Measurements from ENCODE around the gene PLEKHM2. TPM values are rescaled to one million over a fixed set of nuclear protein-coding genes. Genes with fewer than 3 reads are reported as not detected.

Gene PLEKHM2
- polyA plus RNA-seq, 1 donor, result 26.6 TPM

DNA sequence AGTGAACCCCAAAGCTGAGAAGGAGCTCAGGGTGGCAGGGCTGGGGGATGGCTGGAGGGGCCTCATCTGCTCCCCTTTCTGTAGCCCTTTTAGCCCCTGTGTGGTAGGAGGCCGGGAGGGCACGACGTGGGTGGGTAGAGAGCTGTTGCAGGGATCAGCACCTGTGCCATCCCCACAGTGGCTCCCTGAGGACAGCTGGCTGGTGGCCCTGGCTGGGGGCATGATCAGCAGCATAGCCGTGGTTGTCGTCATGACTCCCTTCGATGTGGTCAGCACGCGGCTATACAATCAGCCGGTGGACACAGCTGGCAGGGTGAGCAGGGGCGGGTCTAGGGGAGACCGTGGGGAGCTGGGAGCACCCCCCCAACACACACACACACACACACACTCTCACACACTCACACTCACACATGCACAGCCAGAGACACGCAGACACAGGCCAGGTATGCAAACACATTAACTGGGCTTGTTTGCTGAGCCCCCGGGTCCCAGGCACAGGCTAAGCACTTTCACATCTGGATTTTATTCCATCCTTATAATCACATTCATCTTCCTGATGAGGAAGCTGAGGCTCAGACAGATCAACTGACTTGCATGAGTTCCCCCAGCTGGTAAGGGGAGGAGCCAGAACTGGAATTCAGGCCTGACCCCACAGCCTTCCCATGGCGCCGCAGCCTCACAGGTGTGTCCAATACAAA, 54.4 kb downstream of the PLEKHM2 start:
- peaks cover 21% of the 10 kb centered on the region for H3K36me3 ChIP-seq (ENCODE audit: control insufficient read depth, insufficient read depth, low read length)
- no peak overlapping the region for H3K27ac ChIP-seq (ENCODE audit: low read length)
- H3K9me3 ChIP-seq (ENCODE audit: control insufficient read depth, low read depth, low read length), result peaks cover 7% of the 10 kb centered on the region
- no peak overlapping the region for H3K4me3 ChIP-seq (ENCODE audit: low read length)
- peaks cover 58% of the 10 kb centered on the region for H3K4me1 ChIP-seq (ENCODE audit: control insufficient read depth, insufficient read depth, low read length)
- no peaks in the 10 kb centered on the region for H3K27me3 ChIP-seq (ENCODE audit: control insufficient read depth, insufficient read depth, low read length)
- no peak for DNase-seq
- WGBS (ENCODE audit: insufficient coverage, low lambda C conversion rate), result no CpG with 5 or more reads among the region's 15 CpGs

DNA sequence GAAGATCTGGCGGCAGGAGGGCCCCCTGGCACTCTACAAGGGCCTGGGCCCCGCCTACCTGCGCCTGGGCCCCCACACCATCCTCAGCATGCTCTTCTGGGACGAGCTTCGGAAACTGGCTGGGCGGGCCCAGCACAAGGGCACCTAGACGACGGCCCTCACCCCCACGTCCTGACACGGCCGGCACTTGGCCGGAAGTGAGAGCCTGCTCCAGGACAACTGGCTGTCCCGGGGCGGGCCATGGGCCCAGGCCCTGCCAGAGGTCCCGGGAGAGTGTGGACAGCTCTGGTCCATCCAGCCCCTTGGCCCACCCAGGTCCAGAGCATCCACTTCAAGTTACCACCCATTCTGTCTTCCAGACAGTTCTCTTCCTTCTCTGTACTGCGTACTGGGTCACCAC, 55.1 kb downstream of the PLEKHM2 start:
- peaks cover 3% of the 10 kb centered on the region for H3K9me3 ChIP-seq (ENCODE audit: control insufficient read depth, low read depth, low read length)
- WGBS (ENCODE audit: insufficient coverage, low lambda C conversion rate), result no CpG with 5 or more reads among the region's 16 CpGs
- no peaks in the 10 kb centered on the region for H3K27me3 ChIP-seq (ENCODE audit: control insufficient read depth, insufficient read depth, low read length)
- no peak overlapping the region for H3K27ac ChIP-seq (ENCODE audit: low read length)
- peaks cover 58% of the 10 kb centered on the region for H3K4me1 ChIP-seq (ENCODE audit: control insufficient read depth, insufficient read depth, low read length)
- no peak for DNase-seq
- no peak overlapping the region for H3K4me3 ChIP-seq (ENCODE audit: low read length)
- H3K36me3 ChIP-seq (ENCODE audit: control insufficient read depth, insufficient read depth, low read length), result peaks cover 14% of the 10 kb centered on the region

DNA sequence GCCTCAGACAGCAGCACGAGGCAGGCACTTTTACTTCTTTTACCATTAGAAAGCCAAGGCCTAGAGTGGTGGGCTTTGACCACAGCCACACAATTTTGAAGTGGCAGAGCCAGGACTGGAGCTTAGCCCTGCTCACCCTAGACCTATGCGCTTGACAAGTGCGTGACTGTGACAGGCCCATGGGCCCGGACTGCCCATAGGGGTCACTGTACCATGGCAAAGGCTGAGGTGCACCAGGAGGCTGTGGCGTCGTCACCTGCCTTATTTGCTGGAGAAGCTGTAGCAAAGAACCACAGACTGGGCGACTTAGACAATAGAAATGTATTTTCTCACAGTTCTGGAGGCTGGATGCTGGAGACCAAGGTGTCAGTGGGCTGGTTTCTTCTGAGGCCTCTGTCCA, 55.6 kb downstream of the PLEKHM2 start:
- Histone ChIP-seq H3K27me3 (ENCODE audit: control insufficient read depth, insufficient read depth, low read length) (no peaks in the 10 kb centered on the region), H3K4me1 (ENCODE audit: control insufficient read depth, insufficient read depth, low read length) (peaks cover 56% of the 10 kb centered on the region), H3K4me3 (ENCODE audit: low read length) (no peak overlapping the region), H3K36me3 (ENCODE audit: control insufficient read depth, insufficient read depth, low read length) (peaks cover 10% of the 10 kb centered on the region), H3K27ac (ENCODE audit: low read length) (no peak overlapping the region), H3K9me3 (ENCODE audit: control insufficient read depth, low read depth, low read length) (peaks cover 3% of the 10 kb centered on the region)
- WGBS (ENCODE audit: insufficient coverage, low lambda C conversion rate), result 100% methylated on average over 1 of the region's 7 CpGs
- DNase-seq, result no peak

DNA sequence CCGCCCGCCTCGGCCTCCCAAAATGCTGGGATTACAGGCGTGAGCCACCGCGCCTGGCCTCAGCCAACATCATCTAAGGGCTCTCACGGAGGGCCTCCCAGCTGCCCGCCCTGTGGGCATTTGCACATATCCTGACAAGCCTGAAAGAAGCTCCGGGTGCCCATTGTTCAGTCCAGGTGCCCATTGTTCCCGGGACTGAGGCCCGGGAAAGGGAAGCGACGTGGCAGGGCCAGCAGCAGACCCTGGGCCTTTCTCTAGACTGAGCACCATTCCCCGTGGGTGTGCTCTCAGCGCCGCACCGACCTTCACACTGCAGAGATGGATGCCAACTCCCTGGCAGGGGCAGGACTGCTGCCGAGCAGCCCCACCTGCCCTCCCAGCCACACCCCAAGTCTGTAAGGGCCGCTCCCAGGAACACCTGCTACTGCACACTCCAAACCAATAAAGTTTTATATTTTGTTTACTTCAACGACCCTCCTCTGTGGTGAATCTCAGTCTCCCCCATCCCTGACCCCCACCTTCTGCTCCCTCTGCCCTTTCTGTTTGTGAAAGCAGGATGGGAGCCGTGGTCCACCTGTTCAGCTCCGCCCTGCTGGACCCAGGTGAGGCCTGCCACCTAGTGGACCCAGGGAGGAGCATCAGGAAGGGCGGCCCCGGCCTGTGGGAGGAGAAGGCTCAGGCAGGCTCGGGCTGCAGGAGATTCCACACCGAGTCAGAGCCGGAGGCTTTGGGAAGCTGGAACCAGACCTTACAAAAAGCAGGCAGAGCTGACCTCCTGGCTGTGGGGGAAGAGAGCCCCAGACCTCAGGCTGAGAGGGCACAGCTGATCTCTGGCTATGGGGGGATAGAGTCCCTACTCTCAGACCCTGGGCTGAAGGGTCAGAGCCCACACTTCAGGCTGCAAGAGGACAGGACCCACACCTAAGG, 57.1 kb downstream of the PLEKHM2 start:
- DNase-seq, result peak; percentile 88 to 89
- WGBS (ENCODE audit: insufficient coverage, low lambda C conversion rate), result no CpG with 5 or more reads among the region's 27 CpGs
- peaks cover 7% of the 10 kb centered on the region for H3K36me3 ChIP-seq (ENCODE audit: control insufficient read depth, insufficient read depth, low read length)
- H3K27me3 ChIP-seq (ENCODE audit: control insufficient read depth, insufficient read depth, low read length), result no peaks in the 10 kb centered on the region
- peak overlapping the region; percentile 92 for H3K27ac ChIP-seq (ENCODE audit: low read length)
- peaks cover 41% of the 10 kb centered on the region for H3K4me1 ChIP-seq (ENCODE audit: control insufficient read depth, insufficient read depth, low read length)
- H3K4me3 ChIP-seq (ENCODE audit: low read length), result no peak overlapping the region
- peaks cover 3% of the 10 kb centered on the region for H3K9me3 ChIP-seq (ENCODE audit: control insufficient read depth, low read depth, low read length)

DNA sequence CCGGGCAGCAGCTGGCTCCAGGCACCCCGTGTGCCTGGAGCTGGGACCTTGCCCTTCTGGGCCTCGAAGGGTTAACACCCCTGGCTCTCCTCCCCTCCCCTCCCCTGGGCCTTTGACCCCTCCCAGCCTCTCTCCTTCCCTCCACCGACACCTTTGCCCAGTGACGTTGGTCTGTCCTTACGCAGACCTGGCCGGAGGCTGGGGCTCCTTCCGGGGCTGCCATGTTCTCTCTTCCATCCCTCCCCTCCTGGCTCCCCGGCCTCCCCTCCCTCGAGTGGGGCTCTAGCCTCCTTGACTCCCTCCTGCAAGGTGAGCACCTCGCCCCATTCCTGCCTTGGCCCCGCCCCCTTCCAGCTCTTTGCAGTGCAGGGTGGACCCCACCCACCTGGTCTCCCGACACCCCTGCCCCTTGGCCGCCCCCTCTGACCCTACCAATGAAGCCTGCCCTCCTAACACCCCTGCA, 58.2 kb downstream of the PLEKHM2 start, which contains the start of gene TMEM82:
Gene TMEM82 (plus strand): TSS at position 161 of the 463 bp plus-strand sequence. CDS start 61 bp downstream, at position 222.
- H3K27me3 ChIP-seq (ENCODE audit: control insufficient read depth, insufficient read depth, low read length), result no peaks in the 10 kb centered on the region
- H3K4me1 ChIP-seq (ENCODE audit: control insufficient read depth, insufficient read depth, low read length), result peaks cover 37% of the 10 kb centered on the region
- peaks cover 3% of the 10 kb centered on the region for H3K9me3 ChIP-seq (ENCODE audit: control insufficient read depth, low read depth, low read length)
- peak within 1 kb of the TSS; percentile 47 for H3K4me3 ChIP-seq (ENCODE audit: low read length)
- peak; percentile 82 to 89 for DNase-seq
- peak within 1 kb of the TSS; percentile 92 for H3K27ac ChIP-seq (ENCODE audit: low read length)
- no CpG with 5 or more reads among the region's 14 CpGs for WGBS (ENCODE audit: insufficient coverage, low lambda C conversion rate)
- H3K36me3 ChIP-seq (ENCODE audit: control insufficient read depth, insufficient read depth, low read length), result peaks cover 7% of the 10 kb centered on the region

DNA sequence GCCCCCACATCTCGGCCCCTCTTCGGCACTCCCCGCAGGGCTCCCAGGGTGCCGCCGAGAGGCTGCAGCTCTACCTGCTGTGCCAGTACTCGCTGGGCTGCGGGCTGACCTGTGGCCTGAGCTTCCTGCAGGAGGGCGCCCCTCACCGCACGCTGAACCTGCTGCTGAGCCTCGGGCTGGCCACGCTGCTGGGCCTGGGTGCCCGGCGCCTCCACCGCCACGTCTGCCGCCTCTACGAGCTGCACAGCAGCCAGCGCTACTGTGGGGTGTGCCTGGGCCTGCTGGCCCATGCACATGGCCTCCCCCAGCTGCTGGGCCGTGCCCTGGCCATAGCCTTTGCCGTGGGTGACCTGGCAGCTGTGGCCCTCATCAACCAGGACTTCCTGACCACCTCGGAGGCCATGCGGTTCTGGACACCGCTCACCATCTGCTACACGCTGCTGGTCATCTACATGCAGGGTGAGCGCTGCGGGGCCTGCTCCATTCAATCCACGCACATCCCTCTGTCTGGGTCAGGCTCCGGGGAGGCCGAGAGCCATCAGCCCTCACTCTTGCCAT, 60.1 kb downstream of the PLEKHM2 start:
- peaks cover 41% of the 10 kb centered on the region for H3K4me1 ChIP-seq (ENCODE audit: control insufficient read depth, insufficient read depth, low read length)
- WGBS (ENCODE audit: insufficient coverage, low lambda C conversion rate), result no CpG with 5 or more reads among the region's 30 CpGs
- no peak overlapping the region for H3K4me3 ChIP-seq (ENCODE audit: low read length)

DNA sequence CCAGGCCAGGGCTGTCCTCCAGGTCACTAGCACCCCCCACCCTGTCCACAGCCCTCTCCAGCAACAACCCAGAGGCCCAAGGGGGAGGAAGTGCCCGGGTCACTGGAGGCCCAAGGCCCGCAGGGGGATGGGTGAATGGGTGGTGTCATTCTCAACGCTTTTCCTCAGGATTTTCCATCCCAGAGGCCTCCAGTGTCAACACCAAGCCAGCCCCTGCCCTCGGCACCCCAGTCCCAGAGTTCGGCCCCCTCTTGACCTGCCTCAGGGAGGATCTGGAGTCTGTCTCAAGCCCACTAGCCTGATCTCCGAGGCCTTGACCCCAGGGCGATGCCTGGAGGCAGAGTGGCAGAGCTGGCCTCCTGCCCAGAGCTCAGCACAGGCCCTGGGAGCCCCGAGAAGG, 63.3 kb downstream of the PLEKHM2 start:
- WGBS (ENCODE audit: insufficient coverage, low lambda C conversion rate), result no CpG with 5 or more reads among the region's 8 CpGs
- no peaks in the 10 kb centered on the region for H3K27me3 ChIP-seq (ENCODE audit: control insufficient read depth, insufficient read depth, low read length)
- H3K4me1 ChIP-seq (ENCODE audit: control insufficient read depth, insufficient read depth, low read length), result peaks cover 38% of the 10 kb centered on the region
- H3K4me3 ChIP-seq (ENCODE audit: low read length), result no peak overlapping the region
- H3K36me3 ChIP-seq (ENCODE audit: control insufficient read depth, insufficient read depth, low read length), result no peaks in the 10 kb centered on the region
- peaks cover 3% of the 10 kb centered on the region for H3K9me3 ChIP-seq (ENCODE audit: control insufficient read depth, low read depth, low read length)
- no peak overlapping the region for H3K27ac ChIP-seq (ENCODE audit: low read length)
- DNase-seq, result peak in 1 of 2 donors; percentile 43

More for the DNA sequence above, 60.1 kb downstream of the PLEKHM2 start:
- no peaks in the 10 kb centered on the region for H3K27me3 ChIP-seq (ENCODE audit: control insufficient read depth, insufficient read depth, low read length)
- no peak for DNase-seq
- H3K9me3 ChIP-seq (ENCODE audit: control insufficient read depth, low read depth, low read length), result peaks cover 3% of the 10 kb centered on the region
- H3K36me3 ChIP-seq (ENCODE audit: control insufficient read depth, insufficient read depth, low read length), result peaks cover 2% of the 10 kb centered on the region
- H3K27ac ChIP-seq (ENCODE audit: low read length), result no peak overlapping the region

DNA sequence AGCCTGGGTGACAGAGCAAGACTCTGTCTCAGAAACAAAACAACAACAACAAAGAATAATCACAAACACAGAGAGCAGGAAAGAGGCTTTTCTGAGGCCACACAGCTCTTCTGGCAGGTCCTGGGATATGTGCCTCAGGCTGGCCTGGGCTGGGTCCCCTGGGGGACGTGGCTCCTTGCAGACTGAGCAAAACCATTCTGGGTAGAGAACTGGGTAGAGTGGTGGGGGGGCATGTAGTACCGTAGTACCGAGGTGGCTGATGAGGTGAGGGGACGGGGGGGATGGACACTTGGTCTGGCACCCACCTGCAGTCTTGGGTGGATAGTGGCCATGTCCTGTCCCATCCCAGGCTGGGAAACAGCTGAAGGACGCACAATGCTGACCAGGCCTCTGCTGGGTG, 64.1 kb downstream of the PLEKHM2 start:
- Histone ChIP-seq H3K36me3 (ENCODE audit: control insufficient read depth, insufficient read depth, low read length) (no peaks in the 10 kb centered on the region), H3K27ac (ENCODE audit: low read length) (no peak overlapping the region), H3K4me1 (ENCODE audit: control insufficient read depth, insufficient read depth, low read length) (peaks cover 29% of the 10 kb centered on the region), H3K27me3 (ENCODE audit: control insufficient read depth, insufficient read depth, low read length) (no peaks in the 10 kb centered on the region), H3K4me3 (ENCODE audit: low read length) (no peak overlapping the region), H3K9me3 (ENCODE audit: control insufficient read depth, low read depth, low read length) (no peaks in the 10 kb centered on the region)
- no peak for DNase-seq
- WGBS (ENCODE audit: insufficient coverage, low lambda C conversion rate), result no CpG with 5 or more reads among the region's 5 CpGs

DNA sequence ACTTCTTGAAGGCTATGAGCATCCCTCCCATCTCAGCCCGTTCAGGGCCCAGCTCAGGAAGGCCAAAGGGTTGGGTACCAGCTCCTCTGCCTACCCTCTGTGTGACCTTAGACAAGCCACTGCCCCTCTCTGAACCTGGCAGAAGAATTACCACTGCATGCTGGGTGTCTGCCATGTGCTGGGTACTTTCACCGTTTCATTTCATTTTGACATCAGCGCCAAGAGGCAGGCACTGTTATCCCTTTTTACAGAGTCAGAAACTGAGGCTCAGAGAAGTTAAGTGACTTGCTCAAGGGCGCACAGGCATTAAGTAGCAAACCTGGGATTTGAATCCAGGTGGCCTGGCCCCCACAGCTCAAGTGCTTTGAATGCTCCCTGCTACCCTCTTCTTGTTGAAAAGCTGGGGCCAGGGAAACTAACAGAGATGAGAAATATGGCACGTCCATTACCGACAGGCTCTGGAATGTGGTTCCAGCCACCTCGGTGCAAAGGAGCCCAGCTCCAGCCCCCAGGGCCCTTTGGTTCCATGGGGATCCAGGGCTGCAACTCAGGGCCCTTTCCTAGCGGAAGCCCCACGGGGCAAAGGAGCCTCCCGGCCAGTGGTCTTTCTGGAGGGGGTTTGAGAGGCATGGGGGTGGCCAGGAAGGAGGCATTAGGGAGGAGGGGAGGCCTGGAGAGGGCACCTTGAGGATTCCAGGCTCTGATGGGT, 64.7 kb downstream of the PLEKHM2 start:
- H3K9me3 ChIP-seq (ENCODE audit: control insufficient read depth, low read depth, low read length), result no peaks in the 10 kb centered on the region

More for the DNA sequence above, 64.7 kb downstream of the PLEKHM2 start:
- no peak overlapping the region for H3K27ac ChIP-seq (ENCODE audit: low read length)
- WGBS (ENCODE audit: insufficient coverage, low lambda C conversion rate), result no CpG with 5 or more reads among the region's 10 CpGs
- H3K4me1 ChIP-seq (ENCODE audit: control insufficient read depth, insufficient read depth, low read length), result peaks cover 29% of the 10 kb centered on the region
- DNase-seq, result no peak
- H3K4me3 ChIP-seq (ENCODE audit: low read length), result no peak overlapping the region
- no peaks in the 10 kb centered on the region for H3K27me3 ChIP-seq (ENCODE audit: control insufficient read depth, insufficient read depth, low read length)
- H3K36me3 ChIP-seq (ENCODE audit: control insufficient read depth, insufficient read depth, low read length), result no peaks in the 10 kb centered on the region
